Uterus (tissue), 2 donors: ENCODE data around the gene DPCD.

ENCODE experiments used
- POLR2A ChIP-seq, 2 donors: fragments of 450-650 bp; IDR thresholded peaks; one replicate each; pipeline ENCODE4 v1.6.1; 2016; ENCODE audit warnings: antibody characterized with exemption in 2 of 2, mild to moderate bottlenecking in 1 of 2, moderate library complexity in 1 of 2
- TF ChIP-seq, protein P1 (sequence below), 4 experiments: fragments of 200-600 bp in 2 of 4; fragments of 450-650 bp in 2 of 4; sonication (generic) in 2 of 4; IDR thresholded peaks; one replicate each; pipeline ENCODE4 v1.5.1; 2016 to 2019; ENCODE audit warnings: antibody characterized with exemption in 4 of 4, mild to moderate bottlenecking in 2 of 4, moderate library complexity in 1 of 4

DNA sequence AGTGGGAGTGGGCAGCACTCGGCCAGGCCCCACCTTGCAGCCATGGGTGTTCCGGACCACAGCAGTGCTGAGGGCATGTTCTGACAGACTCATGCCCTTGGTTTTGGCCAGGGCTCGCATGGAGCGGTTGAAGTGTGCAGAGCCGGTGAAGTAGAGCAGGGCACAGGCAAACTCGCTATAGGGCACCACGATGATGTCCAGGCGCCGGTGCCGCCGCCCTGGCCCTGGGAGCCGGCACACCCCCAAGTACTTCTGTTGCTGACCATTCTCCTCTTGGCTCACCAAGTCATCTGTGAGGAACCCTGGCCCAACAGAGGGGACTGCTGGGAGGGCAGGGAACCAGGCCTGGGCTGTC lies 8.6 kb upstream of the DPCD start:
- TF ChIP-seq, protein P1, sequence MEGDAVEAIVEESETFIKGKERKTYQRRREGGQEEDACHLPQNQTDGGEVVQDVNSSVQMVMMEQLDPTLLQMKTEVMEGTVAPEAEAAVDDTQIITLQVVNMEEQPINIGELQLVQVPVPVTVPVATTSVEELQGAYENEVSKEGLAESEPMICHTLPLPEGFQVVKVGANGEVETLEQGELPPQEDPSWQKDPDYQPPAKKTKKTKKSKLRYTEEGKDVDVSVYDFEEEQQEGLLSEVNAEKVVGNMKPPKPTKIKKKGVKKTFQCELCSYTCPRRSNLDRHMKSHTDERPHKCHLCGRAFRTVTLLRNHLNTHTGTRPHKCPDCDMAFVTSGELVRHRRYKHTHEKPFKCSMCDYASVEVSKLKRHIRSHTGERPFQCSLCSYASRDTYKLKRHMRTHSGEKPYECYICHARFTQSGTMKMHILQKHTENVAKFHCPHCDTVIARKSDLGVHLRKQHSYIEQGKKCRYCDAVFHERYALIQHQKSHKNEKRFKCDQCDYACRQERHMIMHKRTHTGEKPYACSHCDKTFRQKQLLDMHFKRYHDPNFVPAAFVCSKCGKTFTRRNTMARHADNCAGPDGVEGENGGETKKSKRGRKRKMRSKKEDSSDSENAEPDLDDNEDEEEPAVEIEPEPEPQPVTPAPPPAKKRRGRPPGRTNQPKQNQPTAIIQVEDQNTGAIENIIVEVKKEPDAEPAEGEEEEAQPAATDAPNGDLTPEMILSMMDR (IDR thresholded peaks at IDR 0.05), result no peak
- no peak for TF ChIP-seq POLR2A (IDR thresholded peaks at IDR 0.05)
